ENCODE results near the gene TAF11L10.
"Not testable (repeated sequence)": the region's sequence is repeated elsewhere in the genome, so short reads cannot be mapped to it uniquely, and the experiment has no call there.

The TAF11L10 gene

GRCh38 chr5:17597728-17598127 lies at the start of gene TAF11L10:
TSS of gene TAF11L10 (minus strand) at chr5:17597828.
- FAIRE-seq = not testable (repeated sequence)

- FAIRE-seq = no peak
These were observed 36.5 kb upstream of the TAF11L10 start, which contains the start of gene TAF11L14 for GRCh38 chr5:17634160-17634559. TSS of gene TAF11L14 (plus strand) at chr5:17634460.

GRCh38 chr5:17631788-17632187 lies 34.2 kb upstream of the TAF11L10 start, which contains the start of gene TAF11L13:
TSS of gene TAF11L13 (plus strand) at chr5:17632088.
- FAIRE-seq = not testable (repeated sequence)

- FAIRE-seq = no peak
These were observed 28.1 kb upstream of the TAF11L10 start for GRCh38 chr5:17625686-17626085.

GRCh38 chr5:17620627-17621026 lies 23.0 kb upstream of the TAF11L10 start:
- FAIRE-seq = no peak

GRCh38 chr5:17619354-17619753 lies 21.7 kb upstream of the TAF11L10 start:
- FAIRE-seq = no peak

GRCh38 chr5:17614872-17615605 lies 17.4 kb upstream of the TAF11L10 start:
- no peak for FAIRE-seq

- not testable (repeated sequence) for FAIRE-seq
These were observed 12.5 kb upstream of the TAF11L10 start, which contains the start of gene TAF11L12 for GRCh38 chr5:17610092-17610491. TSS of gene TAF11L12 (plus strand) at chr5:17610392.

- FAIRE-seq = not testable (repeated sequence)
These were observed 9.8 kb upstream of the TAF11L10 start for GRCh38 chr5:17607461-17607860.

GRCh38 chr5:17604951-17605350 lies 7.3 kb upstream of the TAF11L10 start:
- no peak for FAIRE-seq

- FAIRE-seq = not testable (repeated sequence)
These were observed 6.3 kb upstream of the TAF11L10 start, which contains the start of gene TAF11L11 for GRCh38 chr5:17603880-17604279. TSS of gene TAF11L11 (plus strand) at chr5:17604183.

- not testable (repeated sequence) for FAIRE-seq
These were observed 3.4 kb downstream of the TAF11L10 start, which contains the start of gene TAF11L9 for GRCh38 chr5:17594255-17594654. TSS of gene TAF11L9 (minus strand) at chr5:17594394.

- FAIRE-seq = not testable (repeated sequence)
These were observed 6.8 kb downstream of the TAF11L10 start, which contains the start of gene TAF11L8 for GRCh38 chr5:17590860-17591259. TSS of gene TAF11L8 (minus strand) at chr5:17590960.

- FAIRE-seq = not testable (repeated sequence)
These were observed 12.0 kb downstream of the TAF11L10 start, which contains the start of gene TAF11L7 for GRCh38 chr5:17585658-17586057. TSS of gene TAF11L7 (minus strand) at chr5:17585758.

Data from colon (tissue), 2 donors.